HCT116 (cell line): ENCODE data around the gene WNT5B. TPM values are rescaled to one million over a fixed set of nuclear protein-coding genes. Genes with fewer than 3 reads are reported as not detected.

Experiments used
- ATAC-seq: fragments of 200-7000 bp; cut with Tn5 transposase; 2 replicates; pipeline ENCODE4 v1.9.1; 2020; ENCODE audit warnings: mild to moderate bottlenecking, moderate library complexity
- BruUV-seq: library from RNA; stranded (reverse); fragments of 400-500 nt; replicated peaks from 2 replicates; lab custom pipeline; 2021; lab: Mats Ljungman, UMichigan
- CTCF ChIA-PET: fragments of 300-600 bp; sonication (Branson Sonifier 250); formaldehyde crosslinking; loops from one replicate; lab custom pipeline; 2021; ENCODE audit warnings: antibody characterized with exemption; lab: Charles Lee
- POLR2A ChIA-PET: fragments of 300-600, 350-600 bp; sonication (Branson Sonifier 250); formaldehyde crosslinking; loops from one replicate; lab custom pipeline; 2021; ENCODE audit warnings: antibody characterized with exemption; lab: Charles Lee
- RAD21 ChIA-PET, 2 experiments: fragments of 300-600 bp; sonication (Branson Sonifier 250); formaldehyde crosslinking; loops; one replicate each; lab custom pipeline; 2023; ENCODE audit warnings: low total read pairs in 2 of 2; ENCODE audit not compliant: uncharacterized antibody in 2 of 2, unreplicated experiment in 2 of 2, low non-redundant PET in 1 of 2; lab: Charles Lee
- DNase-seq: peaks from one replicate; pipeline ENCODE4 v3.0.0-alpha.2; 2010; ENCODE audit warnings: low read depth, low spot score
- H2AFZ ChIP-seq: fragments of 200-600 bp; shearing (Covaris generic), sonication (generic); 2 replicates; pipeline ENCODE4 v1.6.1; 2017; ENCODE audit warnings: low read depth, mixed run types, mixed read lengths, antibody characterized with exemption, low read length; ENCODE audit not compliant: poor library complexity, severe bottlenecking
- H3K27ac ChIP-seq: 2 replicates; pipeline ENCODE4 v1.5.1; 2012; ENCODE audit warnings: low read depth, low read length
- H3K27me3 ChIP-seq: fragments of 200-600 bp; sonication (generic); 2 replicates; pipeline ENCODE4 v1.6.1; 2016; ENCODE audit warnings: mixed run types, low read length, mixed read lengths; ENCODE audit not compliant: insufficient read depth
- H3K36me3 ChIP-seq, 2 experiments: fragments of 200-500 bp in 1 of 2; fragments of 200-600 bp in 1 of 2; sonication (Bioruptor generic) in 1 of 2; sonication (generic) in 1 of 2; 2 replicates each; pipeline versions ENCODE4 v1.5.1 to v1.6.1; 2014 to 2016; ENCODE audit warnings: low read length in 2 of 2, inconsistent platforms in 1 of 2, mixed read lengths in 1 of 2, mixed run types in 1 of 2; ENCODE audit not compliant: insufficient read depth in 2 of 2, control insufficient read depth in 1 of 2
- H3K4me1 ChIP-seq, 2 experiments: fragments of 200-600 bp in 1 of 2; sonication (generic) in 1 of 2; 2 replicates each; pipeline versions ENCODE4 v1.5.1 to v1.6.1; 2012 to 2017; ENCODE audit warnings: low read length in 2 of 2, inconsistent platforms in 1 of 2, mild to moderate bottlenecking in 1 of 2, mixed read lengths in 1 of 2, mixed run types in 1 of 2, moderate library complexity in 1 of 2; ENCODE audit not compliant: insufficient read depth in 2 of 2, control insufficient read depth in 1 of 2
- H3K4me2 ChIP-seq: fragments of 200-600 bp; sonication (generic); 2 replicates; pipeline ENCODE4 v1.6.1; 2017; ENCODE audit warnings: mixed run types, low read length, mixed read lengths
- H3K4me3 ChIP-seq, 2 experiments: fragments of 200-600 bp in 1 of 2; sonication (generic) in 1 of 2; replicated peaks in 1 of 2; 2 replicates each; pipeline ENCODE4 v1.5.1; 2011 to 2016; ENCODE audit warnings: low read length in 2 of 2, control low read depth in 1 of 2, low read depth in 1 of 2, mild to moderate bottlenecking in 1 of 2, mixed read lengths in 1 of 2, mixed run types in 1 of 2
- H3K79me2 ChIP-seq: fragments of 200-600 bp; sonication (generic); 2 replicates; pipeline ENCODE4 v1.6.1; 2017; ENCODE audit warnings: mild to moderate bottlenecking, mixed run types, low read length, moderate library complexity, mixed read lengths; ENCODE audit not compliant: insufficient read depth
- H3K9ac ChIP-seq: fragments of 200-600 bp; sonication (generic); 2 replicates; pipeline ENCODE4 v1.6.1; 2016; ENCODE audit warnings: low read length, mixed read lengths
- H3K9me2 ChIP-seq: fragments of 200-600 bp; sonication (generic), shearing (Covaris generic); 2 replicates; pipeline ENCODE4 v1.6.1; 2017; ENCODE audit warnings: mixed run types, mild to moderate bottlenecking, moderate library complexity; ENCODE audit not compliant: insufficient read depth
- H3K9me3 ChIP-seq, 2 experiments: fragments of 200-500 bp in 1 of 2; fragments of 200-600 bp in 1 of 2; sonication (Bioruptor generic) in 1 of 2; sonication (generic) in 1 of 2; 2 replicates each; pipeline ENCODE4 v1.6.1; 2014 to 2017; ENCODE audit warnings: low read length in 2 of 2, mixed read lengths in 2 of 2, inconsistent platforms in 1 of 2, low read depth in 1 of 2, mild to moderate bottlenecking in 1 of 2, mixed run types in 1 of 2, moderate library complexity in 1 of 2; ENCODE audit not compliant: control insufficient read depth in 1 of 2, insufficient read depth in 1 of 2
- H4K20me1 ChIP-seq: fragments of 200-600 bp; sonication (generic), shearing (Covaris generic); 2 replicates; pipeline ENCODE4 v1.6.1; 2017; ENCODE audit warnings: mixed run types, mild to moderate bottlenecking, moderate library complexity; ENCODE audit not compliant: insufficient read depth
- CBX3 ChIP-seq: IDR thresholded peaks from 2 replicates; pipeline ENCODE4 v1.6.1; 2012; ENCODE audit warnings: low read depth
- EGR1 ChIP-seq: IDR thresholded peaks from 2 replicates; pipeline ENCODE4 v1.6.1; 2012; ENCODE audit warnings: low read depth
- ELF1 ChIP-seq: IDR thresholded peaks from 2 replicates; pipeline ENCODE4 v1.6.1; 2012; ENCODE audit warnings: low read depth, borderline replicate concordance
- FOSL1 ChIP-seq: IDR thresholded peaks from 2 replicates; pipeline ENCODE4 v1.6.1; 2012; ENCODE audit warnings: low read depth
- JUND ChIP-seq: IDR thresholded peaks from 2 replicates; pipeline ENCODE4 v1.6.1; 2012
- POLR2A ChIP-seq: IDR thresholded peaks from 2 replicates; pipeline ENCODE4 v1.7.0; 2011; ENCODE audit warnings: borderline replicate concordance; ENCODE audit not compliant: insufficient read depth, insufficient read length; ENCODE audit errors: extremely low read depth
- RAD21 ChIP-seq: IDR thresholded peaks from 2 replicates; pipeline ENCODE4 v1.6.1; 2012; ENCODE audit warnings: low read depth, mild to moderate bottlenecking
- TCF7L2 ChIP-seq: IDR thresholded peaks from 2 replicates; pipeline ENCODE4 v1.7.0; 2011; ENCODE audit warnings: borderline replicate concordance, inconsistent platforms; ENCODE audit not compliant: insufficient read depth, insufficient read length; ENCODE audit errors: extremely low read depth
- YY1 ChIP-seq: IDR thresholded peaks from 2 replicates; pipeline ENCODE4 v1.6.1; 2011; ENCODE audit warnings: low read length, low read depth, moderate library complexity, mild to moderate bottlenecking; ENCODE audit not compliant: insufficient replicate concordance; ENCODE audit errors: extremely low read depth
- ZFX ChIP-seq: fragments of 450-650 bp; IDR thresholded peaks from 2 replicates; pipeline ENCODE4 v1.6.1; 2017
- ZNF274 ChIP-seq: fragments of 200-500 bp; sonication (Bioruptor generic); IDR thresholded peaks from 2 replicates; pipeline ENCODE4 v1.6.1; 2014; ENCODE audit warnings: mild to moderate bottlenecking, low read depth, low read length, inconsistent platforms
- intact Hi-C: fragments of 100-400 bp; cut with micrococcal nuclease; formaldehyde crosslinking; loops from 2 replicates; pipeline ENCODE4 v1.10.0; 2022
- total RNA-seq: library from RNA; stranded (reverse); gene quantifications from one replicate; pipeline ENCODE4 v1.2.1, GENCODE V29; 2021; ENCODE audit not compliant: unreplicated experiment
- TF ChIP-seq, protein P1 (sequence below), 3 experiments: fragments of 200-600 bp in 1 of 3; sonication (generic) in 1 of 3; IDR thresholded peaks in 2 of 3; conservative IDR thresholded peaks in 1 of 3; 2 replicates each; pipeline ENCODE4 v1.5.1; 2012 to 2017; ENCODE audit warnings: low read depth in 2 of 3, low read length in 2 of 3, antibody characterized with exemption in 1 of 3, borderline replicate concordance in 1 of 3, control low read depth in 1 of 3, mild to moderate bottlenecking in 1 of 3, mixed read lengths in 1 of 3, mixed run types in 1 of 3, moderate library complexity in 1 of 3; ENCODE audit not compliant: insufficient read depth in 1 of 3

WNT5B gene
- total RNA-seq, 1 experiment from 2014 or later, result 0.52 TPM

GRCh38 chr12:1582709-1583050, 46.4 kb upstream of the WNT5B start:
- no peaks in the 10 kb centered on the region for H3K9me2 ChIP-seq
- no peaks in the 10 kb centered on the region for H3K36me3 ChIP-seq
- H3K4me1 ChIP-seq, result peaks cover 2 to 4% of the 10 kb centered on the region in 2 experiments; a peak in 1 of 4 replicates
- ChIA-PET RAD21 (interaction anchor here (1.0 to 2.6 kb wide), 6 partner anchors 23 to 1012 kb away, joined by 3 to 23 read pairs (median 6); no protein-coding TSS in a partner anchor), POLR2A (interaction anchor here (1.5 kb wide), 1 partner anchor 465 kb away, joined by 8 read pairs; no protein-coding TSS in a partner anchor), CTCF (interaction anchor here (0.6 to 5.1 kb wide), 20 partner anchors 10 to 1035 kb away, joined by 3 to 180 read pairs (median 5); partner anchors contain the start of gene RAD52)
- no peak overlapping the region for H2AFZ ChIP-seq
- no peak overlapping the region for H3K9ac ChIP-seq
- ATAC-seq, result no peak
- intact Hi-C loops, result loop anchor here (1.0 to 5.0 kb wide), 4 partner anchors 464 to 1012 kb away; partner anchors contain the start of gene RAD52
- no peak overlapping the region for H3K4me2 ChIP-seq
- H3K9me3 ChIP-seq, result no peaks in the 10 kb centered on the region
- no peaks in the 10 kb centered on the region for H3K27me3 ChIP-seq
- no peak for DNase-seq
- H3K27ac ChIP-seq, result no peak overlapping the region
- TF ChIP-seq POLR2A (no peak), YY1 (no peak), JUND (no peak), ZNF274 (no peak), CBX3 (no peak), FOSL1 (no peak), TCF7L2 (no peak)
- H3K4me3 ChIP-seq, result no peak overlapping the region
- BruUV-seq, result no TSS peak
- H4K20me1 ChIP-seq, result no peaks in the 10 kb centered on the region
- H3K79me2 ChIP-seq, result no peaks in the 10 kb centered on the region

DNA sequence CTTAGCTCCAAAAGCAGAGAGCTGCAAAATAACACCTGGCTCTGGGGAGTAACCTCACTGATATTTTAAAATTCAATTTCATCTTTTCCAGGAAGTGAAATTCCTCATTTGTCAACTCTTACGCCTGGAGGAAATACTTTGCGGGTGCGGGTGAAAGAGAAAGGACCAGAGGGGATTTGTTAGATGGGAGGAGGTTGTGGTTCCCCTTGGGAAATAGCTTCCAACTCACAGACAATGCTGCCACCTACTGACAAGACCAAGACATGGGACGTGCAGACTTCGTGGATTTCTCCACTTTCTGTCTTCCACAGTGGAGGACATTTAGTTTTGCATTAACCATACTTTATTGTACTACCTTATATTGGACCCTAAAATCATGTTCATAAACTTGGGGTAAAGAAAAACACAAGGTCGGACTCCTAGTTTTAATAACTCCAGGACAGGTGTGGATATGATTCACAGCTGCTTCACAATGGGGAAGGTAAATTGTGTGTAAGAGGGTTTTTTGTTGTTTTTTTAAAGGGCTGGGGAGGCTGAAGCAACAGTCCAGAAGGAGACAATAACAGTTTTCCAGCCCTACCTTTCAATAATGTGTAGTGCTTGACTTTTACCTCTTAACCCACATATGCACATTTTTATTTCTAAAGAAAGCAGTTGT, 45.5 kb upstream of the WNT5B start:
- POLR2A ChIA-PET, result interaction anchor here (1.5 kb wide), 1 partner anchor 466 kb away, joined by 8 read pairs; no protein-coding TSS in a partner anchor

More for the DNA sequence above, 45.5 kb upstream of the WNT5B start:
- H3K4me3 ChIP-seq, result no peak overlapping the region
- DNase-seq (peak; percentile 75), ATAC-seq (peak; percentile 84)
- H4K20me1 ChIP-seq, result no peaks in the 10 kb centered on the region
- ChIA-PET RAD21 (interaction anchor here (0.5 to 2.6 kb wide), 8 partner anchors 22 to 1013 kb away, joined by 3 to 23 read pairs (median 4); partner anchors contain the start of gene RAD52 (in 1 of the 2)), CTCF (interaction anchor here (0.6 to 5.1 kb wide), 22 partner anchors 9 to 1036 kb away, joined by 3 to 180 read pairs (median 5); partner anchors contain the start of gene RAD52)
- H3K9me2 ChIP-seq, result no peaks in the 10 kb centered on the region
- intact Hi-C loops, result loop anchor here (1.0 to 5.0 kb wide), 4 partner anchors 465 to 1013 kb away; partner anchors contain the start of gene RAD52
- peak overlapping the region; percentile 53 for H3K4me2 ChIP-seq
- no peak overlapping the region for H3K27ac ChIP-seq
- H3K9me3 ChIP-seq, result no peaks in the 10 kb centered on the region
- no peaks in the 10 kb centered on the region for H3K27me3 ChIP-seq
- no TSS peak for BruUV-seq
- H2AFZ ChIP-seq, result no peak overlapping the region
- H3K9ac ChIP-seq, result no peak overlapping the region
- no peaks in the 10 kb centered on the region for H3K36me3 ChIP-seq
- H3K4me1 ChIP-seq, result peaks cover 2 to 4% of the 10 kb centered on the region in 2 experiments; a peak in 1 of 4 replicates
- no peaks in the 10 kb centered on the region for H3K79me2 ChIP-seq
- 0 out of 2 replicates have a peak, but pooled peaks have one; percentile 12 for TF ChIP-seq EGR1
- TF ChIP-seq, protein P1, sequence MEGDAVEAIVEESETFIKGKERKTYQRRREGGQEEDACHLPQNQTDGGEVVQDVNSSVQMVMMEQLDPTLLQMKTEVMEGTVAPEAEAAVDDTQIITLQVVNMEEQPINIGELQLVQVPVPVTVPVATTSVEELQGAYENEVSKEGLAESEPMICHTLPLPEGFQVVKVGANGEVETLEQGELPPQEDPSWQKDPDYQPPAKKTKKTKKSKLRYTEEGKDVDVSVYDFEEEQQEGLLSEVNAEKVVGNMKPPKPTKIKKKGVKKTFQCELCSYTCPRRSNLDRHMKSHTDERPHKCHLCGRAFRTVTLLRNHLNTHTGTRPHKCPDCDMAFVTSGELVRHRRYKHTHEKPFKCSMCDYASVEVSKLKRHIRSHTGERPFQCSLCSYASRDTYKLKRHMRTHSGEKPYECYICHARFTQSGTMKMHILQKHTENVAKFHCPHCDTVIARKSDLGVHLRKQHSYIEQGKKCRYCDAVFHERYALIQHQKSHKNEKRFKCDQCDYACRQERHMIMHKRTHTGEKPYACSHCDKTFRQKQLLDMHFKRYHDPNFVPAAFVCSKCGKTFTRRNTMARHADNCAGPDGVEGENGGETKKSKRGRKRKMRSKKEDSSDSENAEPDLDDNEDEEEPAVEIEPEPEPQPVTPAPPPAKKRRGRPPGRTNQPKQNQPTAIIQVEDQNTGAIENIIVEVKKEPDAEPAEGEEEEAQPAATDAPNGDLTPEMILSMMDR (IDR thresholded peaks at IDR 0.05 in 2 of 3, conservative IDR thresholded peaks at IDR 0.05 in 1 of 3; ENCODE audit: borderline replicate concordance in 1 of 3, insufficient read depth in 1 of 3, low read depth in 2 of 3, low read length in 2 of 3), result peak; percentile 75 to 91 (median 77)
- peak; percentile 92 for TF ChIP-seq RAD21
- no peak for TF ChIP-seq POLR2A
- no peak for TF ChIP-seq ZFX
- TF ChIP-seq ELF1, result no peak
